Measurements from ENCODE around the gene DGKQ.
"Not testable (repeated sequence)": the region's sequence is repeated elsewhere in the genome, so short reads cannot be mapped to it uniquely, and the experiment has no call there.

The DGKQ gene

GRCh38 chr4:949656-950055 is 23.7 kb downstream of the DGKQ start:
- no peak for DNase-seq (ENCODE audit: low read depth)

DNA sequence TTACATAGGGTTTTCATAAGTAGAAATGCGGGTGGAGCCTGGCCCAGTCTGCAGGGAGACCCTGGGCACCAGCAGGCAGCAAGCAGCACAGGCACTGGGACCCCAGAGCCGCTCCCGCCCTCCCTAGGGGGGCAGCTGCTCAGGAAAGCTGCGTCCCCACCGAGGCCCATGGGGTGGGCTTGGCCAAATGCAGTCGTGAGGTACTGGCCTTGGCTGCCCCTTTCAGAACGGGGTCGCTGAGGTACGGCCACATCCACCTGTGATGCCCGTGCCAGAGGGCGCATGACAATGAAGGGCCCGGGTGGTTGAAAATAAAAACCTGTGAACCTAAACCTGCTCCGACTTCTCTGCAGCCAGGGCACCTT is 24.5 kb downstream of the DGKQ start:
- DNase-seq (ENCODE audit: low read depth): no peak

GRCh38 chr4:948101-948935 is 25.1 kb downstream of the DGKQ start:
- no peak for DNase-seq (ENCODE audit: low read depth)

- no peak for DNase-seq (ENCODE audit: low read depth)
Measured at GRCh38 chr4:947491-947971, 25.8 kb downstream of the DGKQ start.

DNA sequence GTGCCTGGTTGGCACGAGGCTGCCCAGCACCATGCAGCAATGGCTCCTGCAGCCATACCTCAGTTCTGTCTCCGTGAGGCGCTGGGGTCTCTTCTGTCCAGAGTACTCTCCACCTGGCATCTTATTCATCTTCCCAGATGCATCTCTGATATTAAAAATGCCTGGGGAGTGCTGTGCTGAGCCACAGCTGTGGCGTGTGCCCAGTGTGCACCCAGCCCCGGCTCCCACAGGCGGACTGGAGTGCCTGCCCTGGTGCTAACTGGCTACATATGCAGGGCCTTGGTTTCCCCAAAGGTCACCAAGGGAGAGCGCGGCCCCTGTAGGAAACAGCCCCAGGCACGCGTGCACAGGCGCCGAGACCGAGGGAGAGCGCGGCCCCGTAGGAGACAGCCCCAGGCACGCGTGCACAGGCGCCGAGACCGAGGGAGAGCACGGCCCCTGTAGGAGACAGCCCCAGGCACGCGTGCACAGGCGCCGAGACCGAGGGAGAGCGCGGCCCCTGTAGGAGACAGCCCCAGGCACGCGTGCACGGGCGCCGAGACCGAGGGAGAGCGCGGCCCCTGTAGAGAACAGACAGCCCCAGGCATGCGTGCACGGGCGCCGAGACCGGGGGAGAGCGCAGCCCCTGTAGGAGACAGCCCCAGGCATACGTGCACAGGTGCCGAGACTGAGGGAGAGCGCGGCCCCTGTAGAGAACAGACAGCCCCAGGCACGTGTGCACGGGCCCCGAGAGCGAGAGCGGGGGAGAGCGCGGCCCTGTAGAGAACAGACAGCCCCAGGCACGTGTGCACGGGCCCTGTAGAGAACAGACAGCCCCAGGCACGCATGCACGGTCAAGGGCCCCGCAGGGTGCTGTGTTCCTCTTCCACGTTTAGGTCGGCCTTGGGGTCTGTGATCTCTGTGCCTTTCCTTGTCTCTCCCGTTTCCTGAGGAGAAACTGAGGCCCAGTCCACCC is 26.6 kb downstream of the DGKQ start:
- DNase-seq (ENCODE audit: low read depth): no peak

GRCh38 chr4:946103-946450 is 27.3 kb downstream of the DGKQ start:
- DNase-seq (ENCODE audit: low read depth): no peak

DNA sequence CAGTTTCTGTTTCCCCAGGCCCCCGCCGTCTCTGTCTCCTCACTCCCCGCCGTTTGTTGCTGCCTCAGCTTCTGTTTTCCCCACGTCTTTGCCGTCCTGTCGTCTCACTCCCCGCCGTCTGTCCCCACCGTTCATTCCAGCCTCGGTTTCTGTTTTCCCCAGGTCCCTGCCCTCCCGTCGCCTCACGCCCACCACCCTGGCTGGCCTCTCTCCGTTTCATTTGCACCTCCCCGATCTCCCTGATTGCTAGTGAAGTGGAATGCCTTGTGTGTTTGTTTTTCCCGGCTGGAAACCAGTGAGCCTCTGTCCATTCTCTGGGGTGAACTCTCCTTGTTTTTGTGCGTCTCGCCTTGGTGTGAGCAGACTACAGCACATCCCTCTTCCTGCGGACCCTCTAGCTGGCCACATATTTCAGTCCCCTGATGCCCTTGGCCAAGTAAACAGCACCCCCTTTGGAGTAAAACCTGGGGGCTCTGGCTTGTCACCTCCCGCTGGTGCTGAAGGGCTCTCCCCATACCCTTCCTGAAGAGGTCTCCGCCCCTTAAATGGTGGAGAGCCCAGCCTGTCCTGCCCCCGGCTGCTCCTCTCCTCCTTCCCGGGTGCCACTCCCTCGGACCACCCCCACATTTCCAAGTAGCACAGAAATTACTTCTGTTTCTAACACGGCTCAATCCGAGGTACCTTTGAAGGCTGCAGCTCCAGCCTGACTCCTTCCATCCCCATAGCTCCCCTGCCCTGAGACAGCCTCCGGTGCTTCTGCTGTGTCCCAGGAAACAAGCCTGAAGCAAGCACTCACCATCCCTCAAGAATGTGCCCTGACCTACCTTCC is 27.9 kb downstream of the DGKQ start:
- no peak for DNase-seq (ENCODE audit: low read depth)

- not testable (repeated sequence) for DNase-seq (ENCODE audit: low read depth)
Measured at GRCh38 chr4:939508-939907, 33.9 kb downstream of the DGKQ start.

DNA sequence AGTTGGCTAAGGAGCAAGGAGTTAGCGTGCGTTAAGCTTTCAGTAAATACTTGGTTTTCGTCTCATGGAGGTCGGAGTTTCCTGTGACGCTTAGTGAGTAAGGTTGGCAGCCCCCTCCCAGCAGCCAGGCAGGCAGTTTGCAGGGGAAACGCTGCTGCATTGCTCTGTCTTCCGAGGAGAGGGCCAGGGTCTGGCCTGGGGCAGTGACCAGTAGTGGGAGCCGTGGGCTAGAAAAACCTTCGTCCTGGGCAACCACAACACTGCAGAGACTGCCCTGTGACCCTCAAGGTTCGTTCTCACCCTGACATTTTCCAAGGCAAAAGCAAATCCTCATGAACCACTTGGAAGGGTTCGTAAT is 40.7 kb downstream of the DGKQ start:
- no peak for DNase-seq (ENCODE audit: low read depth)

DNA sequence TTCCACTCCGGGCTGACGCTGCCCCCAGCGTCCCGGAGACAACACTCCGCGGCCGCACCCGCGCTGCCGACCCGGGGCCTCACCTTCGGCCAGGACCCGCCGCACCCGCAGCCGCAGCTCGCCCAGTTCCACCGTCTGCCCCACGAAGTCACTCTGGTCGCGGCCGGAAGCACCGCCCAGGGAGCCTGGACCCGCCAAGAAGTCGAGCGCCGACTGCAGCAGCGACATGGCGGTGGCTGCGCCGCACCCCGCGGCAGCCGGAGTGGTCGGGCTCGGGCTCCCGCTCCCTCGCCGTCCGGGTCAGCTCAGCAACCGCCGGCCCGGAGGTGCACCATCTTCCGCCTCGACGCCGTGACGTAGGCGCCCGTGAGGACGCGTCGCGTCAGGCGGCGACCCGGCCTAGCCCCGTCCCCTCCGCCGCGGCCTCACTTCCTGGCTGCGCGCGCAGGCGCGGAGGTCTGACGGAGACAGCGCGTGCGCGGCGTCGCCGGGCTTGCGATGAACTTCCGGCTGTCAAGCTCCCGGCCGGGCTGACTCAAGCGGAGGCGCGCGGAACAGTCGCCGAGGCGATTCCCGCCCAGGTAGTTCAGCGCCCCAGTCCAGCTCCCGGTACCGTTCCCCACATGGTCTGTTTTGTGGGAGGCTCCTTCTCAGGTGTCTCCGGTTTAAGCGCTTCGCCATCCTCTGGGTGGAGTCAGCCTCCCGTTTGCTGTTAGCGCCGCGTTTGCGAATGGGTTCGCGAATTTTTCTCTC is 41.2 kb downstream of the DGKQ start, which contains the start of the genes GAK and TMEM175:
Gene GAK (minus strand): TSS at position 357 of the 753 bp plus-strand sequence. CDS start 129 bp downstream, at position 228.
Gene TMEM175 (plus strand): TSS at position 501 of the 753 bp plus-strand sequence. CDS start 15,280 bp downstream, outside the sequence.
- peak; percentile 91 for DNase-seq (ENCODE audit: low read depth)

DNA sequence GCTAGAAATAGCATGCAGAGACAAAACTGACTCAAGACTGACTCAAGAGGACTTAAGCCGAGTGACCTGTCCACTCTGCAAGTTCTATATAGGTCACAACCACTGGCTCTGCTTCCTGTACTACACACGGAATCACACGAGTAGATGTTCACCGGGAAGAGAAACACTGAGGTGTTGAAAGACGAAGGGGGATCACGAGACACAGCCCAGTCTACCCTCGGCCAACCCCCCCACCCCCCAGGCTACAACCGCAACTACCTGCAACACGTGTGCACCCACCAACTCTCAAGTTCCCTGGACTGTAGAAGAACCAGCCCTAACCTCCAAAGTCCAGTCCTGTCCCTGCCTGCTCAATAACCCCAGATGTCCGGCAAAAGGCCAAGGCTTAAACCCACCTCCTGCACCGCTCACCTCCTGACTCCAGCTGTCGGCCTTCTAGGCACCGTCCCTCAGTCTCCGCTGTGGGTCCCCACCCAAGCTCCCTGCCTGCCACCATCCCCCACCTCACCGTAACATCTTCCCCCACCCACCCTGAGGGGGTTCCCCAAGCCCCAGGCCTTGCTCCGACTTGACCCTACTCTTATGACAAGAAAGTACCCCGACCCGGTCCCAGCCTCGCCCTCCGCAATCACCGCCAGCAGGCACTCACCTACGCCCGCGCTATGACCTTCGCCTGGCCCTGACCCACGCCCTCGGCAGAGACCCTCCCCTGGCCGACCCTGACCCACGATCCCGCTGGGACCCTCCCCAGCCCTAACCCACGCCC is 42.0 kb downstream of the DGKQ start:
- DNase-seq (ENCODE audit: low read depth): no peak

DNA sequence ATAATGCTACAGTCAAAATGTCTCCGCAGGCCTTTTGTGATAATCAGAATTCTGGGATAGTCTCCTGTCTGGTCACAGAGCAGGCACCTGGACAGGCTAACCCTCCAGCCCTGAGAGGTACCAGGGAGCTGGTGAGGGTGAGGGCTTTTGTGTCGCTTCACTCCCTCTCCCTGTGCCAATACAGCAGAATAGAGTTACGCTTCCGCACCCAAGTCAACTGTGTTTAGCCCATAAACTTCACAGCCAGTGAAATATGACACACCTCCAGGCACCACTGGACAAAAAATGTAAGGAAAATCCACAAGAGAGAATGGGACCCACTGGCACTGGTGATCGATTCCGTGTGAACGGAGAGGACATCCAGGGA is 42.6 kb downstream of the DGKQ start:
- no peak for DNase-seq (ENCODE audit: low read depth)

DNA sequence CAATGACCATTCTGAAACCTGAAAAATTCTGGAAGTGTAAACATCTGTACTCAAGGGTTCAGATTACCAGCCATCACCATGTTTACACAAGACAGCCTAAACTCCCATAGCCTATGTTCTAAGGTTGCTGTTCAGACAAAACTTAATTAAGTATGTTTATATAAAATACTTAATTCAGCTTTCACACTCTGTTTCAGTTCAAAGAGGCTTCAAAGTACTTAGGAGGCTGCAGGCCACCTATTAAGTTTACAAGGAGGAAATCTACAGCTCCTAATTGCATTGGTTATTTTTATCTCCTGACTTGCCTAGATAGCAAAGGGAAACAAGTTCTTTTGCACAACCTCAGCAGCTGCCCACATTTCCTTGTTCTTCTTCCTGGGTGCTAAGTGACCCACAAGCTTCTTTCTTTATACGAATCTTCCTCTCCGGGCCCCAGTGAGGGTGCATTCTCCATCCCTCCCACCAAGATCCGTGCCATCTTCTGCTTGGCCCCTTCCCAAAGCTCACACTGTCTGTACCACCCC is 43.3 kb downstream of the DGKQ start:
- no peak for DNase-seq (ENCODE audit: low read depth)

GRCh38 chr4:929096-929765 is 44.1 kb downstream of the DGKQ start:
- DNase-seq (ENCODE audit: low read depth): no peak

GRCh38 chr4:927566-927965 is 45.8 kb downstream of the DGKQ start:
- not testable (repeated sequence) for DNase-seq (ENCODE audit: low read depth)

GRCh38 chr4:926538-926937 is 46.8 kb downstream of the DGKQ start:
- DNase-seq (ENCODE audit: low read depth): no peak

GRCh38 chr4:925771-926500 is 47.4 kb downstream of the DGKQ start:
- no peak for DNase-seq (ENCODE audit: low read depth)

DNA sequence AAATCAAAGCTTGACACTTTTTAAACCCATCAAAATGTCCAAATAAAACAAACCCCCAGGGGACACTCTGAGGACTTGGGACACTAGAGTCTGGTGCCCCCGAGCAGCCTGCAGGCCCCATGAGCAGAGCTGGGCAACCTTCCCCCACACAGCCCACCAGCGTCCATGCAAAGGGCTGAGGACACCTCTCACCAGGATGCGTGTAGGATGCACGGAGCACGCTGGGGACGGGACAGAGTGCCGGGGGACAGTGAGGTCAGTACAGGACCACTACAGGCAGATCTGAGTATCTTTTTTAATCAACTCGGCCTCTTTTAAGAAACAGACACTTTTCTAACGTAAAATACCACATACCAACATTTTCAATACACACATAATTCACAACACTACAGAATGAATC is 48.2 kb downstream of the DGKQ start:
- DNase-seq (ENCODE audit: low read depth): no peak
